Testis (tissue), 3 donors: ENCODE data around the gene MUC2. TPM values are rescaled to one million over a fixed set of nuclear protein-coding genes. Genes with fewer than 3 reads are reported as not detected.

Source experiments
- DNase-seq: peaks from one replicate; pipeline ENCODE4 v3.0.0-alpha.2; 2019
- H3K27ac ChIP-seq, 2 donors: fragments of 200-600 bp; sonication (generic); one replicate each; pipeline ENCODE4 v1.5.1; 2019
- H3K27me3 ChIP-seq: fragments of 200-600 bp; sonication (generic); one replicate; pipeline ENCODE4 v1.5.1; 2019
- H3K36me3 ChIP-seq: fragments of 200-600 bp; sonication (generic); one replicate; pipeline ENCODE4 v1.5.1; 2017; ENCODE audit warnings: low read depth; ENCODE audit errors: missing control alignments
- H3K4me1 ChIP-seq: fragments of 200-600 bp; sonication (generic); one replicate; pipeline ENCODE4 v1.5.1; 2019
- H3K4me3 ChIP-seq, 2 donors: fragments of 200-600 bp; sonication (generic); one replicate each; pipeline ENCODE4 v1.5.1; 2017 to 2019
- H3K9me3 ChIP-seq: fragments of 200-600 bp; sonication (generic); one replicate; pipeline ENCODE4 v1.5.1; 2017
- CTCF ChIP-seq, 3 experiments: fragments of 450-650 bp in 2 of 3; fragments of 200-600 bp in 1 of 3; sonication (generic) in 1 of 3; IDR thresholded peaks; one replicate each; pipeline ENCODE4 v1.5.1; 2016 to 2019; ENCODE audit warnings: antibody characterized with exemption in 3 of 3, mild to moderate bottlenecking in 2 of 3, moderate library complexity in 1 of 3
- POLR2A ChIP-seq: fragments of 450-650 bp; IDR thresholded peaks from one replicate; pipeline ENCODE4 v1.6.1; 2017; ENCODE audit warnings: antibody characterized with exemption, mild to moderate bottlenecking, moderate library complexity
- WGBS, 2 donors: methylation state at CpG; one replicate each; pipeline ENCODE4 v1.1.5; 2018; 5-methylcytosine and 5-hydroxymethylcytosine counted together
- intact Hi-C: fragments of 100-400 bp; cut with DNase I; formaldehyde crosslinking; loops from one replicate; pipeline ENCODE4 v1.15.1; 2023; ENCODE audit warnings: low total_unique reads
- polyA plus RNA-seq: library from polyadenylated mRNA; stranded (reverse); fragments of 350-450 nt; fragmentation: Illumina TruSeq; extraction: RNeasy Lipid Tissue Mini Kit (QIAGEN cat#74804); gene quantifications from one replicate; pipeline ENCODE4 v1.2.3, GENCODE V29; 2014; ENCODE audit warnings: low read depth, low replicate concordance; ENCODE audit not compliant: insufficient read depth
- total RNA-seq, 2 donors: library from RNA; depleted of rRNA; stranded (reverse); fragments of >200 nt; gene quantifications; one replicate each; pipeline ENCODE4 v1.2.3, GENCODE V29; 2016

The MUC2 gene
- total and polyA plus RNA-seq, 3 donors from 2014 or later, result 0.41 to 0.93 (median 0.47) TPM

DNA sequence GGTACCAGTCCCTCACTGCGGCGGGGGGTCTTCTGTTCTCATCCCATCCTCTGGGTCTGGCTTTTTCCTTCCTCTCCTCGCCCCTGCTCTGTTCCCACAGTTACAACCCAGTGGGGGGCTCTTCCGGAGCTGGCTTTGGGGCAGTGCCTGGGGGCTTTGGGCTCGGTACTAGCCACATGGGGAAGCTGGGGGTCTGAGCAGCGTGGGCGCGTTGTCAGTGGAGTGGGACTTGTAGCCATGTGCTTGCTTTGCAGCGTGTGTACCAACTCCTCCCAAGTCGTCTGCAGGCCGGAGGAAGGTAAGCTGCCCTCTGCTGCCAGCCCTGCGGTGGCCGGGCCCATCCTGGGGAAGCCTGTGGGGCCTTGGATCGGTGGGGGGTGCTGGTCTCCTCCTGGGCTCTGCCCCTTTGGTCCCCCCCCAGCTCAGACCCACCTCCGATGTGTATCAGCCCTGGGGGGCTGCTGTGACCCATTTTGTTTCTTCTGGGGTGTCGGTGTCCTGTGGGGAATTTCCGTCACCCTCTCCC is 17.5 kb downstream of the MUC2 start:
- no peaks in the 10 kb centered on the region for H3K27me3 ChIP-seq
- H3K9me3 ChIP-seq, result no peaks in the 10 kb centered on the region
- no peak overlapping the region for H3K27ac ChIP-seq
- TF ChIP-seq POLR2A (no peak), CTCF (IDR thresholded peaks at IDR 0.05) (no peak)
- H3K4me3 ChIP-seq, result no peak overlapping the region
- H3K36me3 ChIP-seq, result no peaks in the 10 kb centered on the region
- WGBS, 2 donors, result 72 to 77% methylated on average over 13 to 16 of the region's 17 CpGs
- intact Hi-C loops, result no loop called here
- no peak for DNase-seq
- H3K4me1 ChIP-seq, result no peaks in the 10 kb centered on the region

DNA sequence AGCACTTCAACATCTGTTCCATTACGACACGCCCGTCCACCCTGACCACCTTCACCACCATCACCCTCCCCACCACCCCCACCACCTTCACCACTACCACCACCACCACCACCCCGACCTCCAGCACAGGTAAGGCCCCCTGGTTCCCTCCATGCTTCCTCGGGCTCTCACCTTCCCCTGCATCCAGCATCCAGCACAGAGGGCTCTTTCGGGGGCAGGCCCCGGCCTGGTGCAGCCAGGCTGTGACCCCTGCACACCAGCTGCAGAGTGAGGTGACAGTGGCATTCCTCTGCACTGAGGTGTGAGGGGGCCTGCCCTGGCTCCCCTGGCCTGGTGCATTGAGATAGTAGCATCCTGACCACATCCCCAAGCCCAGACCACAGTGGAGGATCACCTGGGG is 18.2 kb downstream of the MUC2 start:
- no peak for DNase-seq
- H3K27me3 ChIP-seq, result no peaks in the 10 kb centered on the region
- intact Hi-C loops, result no loop called here
- H3K36me3 ChIP-seq, result no peaks in the 10 kb centered on the region
- H3K4me1 ChIP-seq, result no peaks in the 10 kb centered on the region
- 86 to 89% methylated on average over 5 to 7 of the region's 7 CpGs for WGBS, 2 donors
- no peak overlapping the region for H3K4me3 ChIP-seq
- no peak for TF ChIP-seq CTCF (IDR thresholded peaks at IDR 0.05)
- no peak for TF ChIP-seq POLR2A
- no peak overlapping the region for H3K27ac ChIP-seq
- no peaks in the 10 kb centered on the region for H3K9me3 ChIP-seq

GRCh38 chr11:1099519-1100355 is 25.1 kb downstream of the MUC2 start:
- Histone ChIP-seq H3K27me3 (no peaks in the 10 kb centered on the region), H3K27ac (no peak overlapping the region), H3K9me3 (no peaks in the 10 kb centered on the region), H3K4me3 (no peak overlapping the region), H3K36me3 (no peaks in the 10 kb centered on the region), H3K4me1 (no peaks in the 10 kb centered on the region)
- TF ChIP-seq CTCF (IDR thresholded peaks at IDR 0.05), result no peak
- no peak for TF ChIP-seq POLR2A
- 88 to 95% methylated on average over 23 to 32 of the region's 32 CpGs for WGBS, 2 donors
- DNase-seq, result no peak
- intact Hi-C loops, result no loop called here

- H3K36me3 ChIP-seq, result no peaks in the 10 kb centered on the region
- intact Hi-C loops, result no loop called here
- WGBS, 2 donors, result 85 to 86% methylated on average over 13 to 33 of the region's 33 CpGs
- TF ChIP-seq POLR2A, result no peak
- TF ChIP-seq CTCF (IDR thresholded peaks at IDR 0.05), result no peak
- H3K27ac ChIP-seq, result no peak overlapping the region
- DNase-seq, result no peak
- no peaks in the 10 kb centered on the region for H3K4me1 ChIP-seq
- no peak overlapping the region for H3K4me3 ChIP-seq
- no peaks in the 10 kb centered on the region for H3K9me3 ChIP-seq
- H3K27me3 ChIP-seq, result no peaks in the 10 kb centered on the region
These were observed 26.0 kb downstream of the MUC2 start for GRCh38 chr11:1100417-1101245.
